ENCODE measurements around the gene SESN1.

Gene SESN1

GRCh38 chr6:108993876-108994275, 100.8 kb downstream of the SESN1 start:
- ATAC-seq: no peak

DNA sequence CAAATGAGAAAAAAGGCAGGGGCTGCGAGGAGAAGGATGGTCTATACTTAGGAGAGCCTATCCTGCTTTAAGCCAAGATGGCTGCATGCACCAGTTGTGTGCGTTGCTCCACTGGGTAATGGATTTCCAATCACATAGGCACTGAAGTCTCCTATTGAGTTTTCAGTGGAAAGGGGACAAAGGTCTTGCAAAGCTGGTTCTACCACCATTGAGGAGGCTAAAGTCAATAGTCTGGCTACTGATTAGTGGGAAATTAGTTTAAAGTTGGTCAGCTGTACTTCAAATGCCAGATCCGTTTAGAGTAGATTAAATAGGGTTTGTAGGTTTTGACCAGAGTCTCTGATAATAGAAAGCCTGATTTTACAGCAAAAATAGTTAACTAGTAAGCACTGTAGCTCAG, 104.9 kb downstream of the SESN1 start:
- ATAC-seq: no peak
- no peak for TF ChIP-seq CSRNP3 (CRISPR knock-in tag; IDR thresholded peaks at IDR 0.05)
- TF ChIP-seq OSR1 (CRISPR knock-in tag; IDR thresholded peaks at IDR 0.05): no peak
- no peak for TF ChIP-seq PATZ1 (CRISPR knock-in tag; IDR thresholded peaks at IDR 0.05; ENCODE audit: borderline replicate concordance)
- no peak for TF ChIP-seq GLIS3 (CRISPR knock-in tag; IDR thresholded peaks at IDR 0.05)
- TF ChIP-seq TOX (CRISPR knock-in tag; IDR thresholded peaks at IDR 0.05; ENCODE audit: borderline replicate concordance): no peak
- no peak for TF ChIP-seq ZNF565 (CRISPR knock-in tag; conservative IDR thresholded peaks at IDR 0.05; ENCODE audit: low read depth)
- TF ChIP-seq RARB (CRISPR knock-in tag; IDR thresholded peaks at IDR 0.05): no peak

More at GRCh38 chr6:108993876-108994275, 100.8 kb downstream of the SESN1 start:
- TF ChIP-seq ESRRG (CRISPR knock-in tag; IDR thresholded peaks at IDR 0.05) (no peak), ZC3H10 (CRISPR knock-in tag; IDR thresholded peaks at IDR 0.05) (no peak), ZNF70 (CRISPR knock-in tag; IDR thresholded peaks at IDR 0.05) (no peak), BACH2 (CRISPR knock-in tag; IDR thresholded peaks at IDR 0.05; ENCODE audit: borderline replicate concordance) (no peak)
- TF ChIP-seq, protein P1, sequence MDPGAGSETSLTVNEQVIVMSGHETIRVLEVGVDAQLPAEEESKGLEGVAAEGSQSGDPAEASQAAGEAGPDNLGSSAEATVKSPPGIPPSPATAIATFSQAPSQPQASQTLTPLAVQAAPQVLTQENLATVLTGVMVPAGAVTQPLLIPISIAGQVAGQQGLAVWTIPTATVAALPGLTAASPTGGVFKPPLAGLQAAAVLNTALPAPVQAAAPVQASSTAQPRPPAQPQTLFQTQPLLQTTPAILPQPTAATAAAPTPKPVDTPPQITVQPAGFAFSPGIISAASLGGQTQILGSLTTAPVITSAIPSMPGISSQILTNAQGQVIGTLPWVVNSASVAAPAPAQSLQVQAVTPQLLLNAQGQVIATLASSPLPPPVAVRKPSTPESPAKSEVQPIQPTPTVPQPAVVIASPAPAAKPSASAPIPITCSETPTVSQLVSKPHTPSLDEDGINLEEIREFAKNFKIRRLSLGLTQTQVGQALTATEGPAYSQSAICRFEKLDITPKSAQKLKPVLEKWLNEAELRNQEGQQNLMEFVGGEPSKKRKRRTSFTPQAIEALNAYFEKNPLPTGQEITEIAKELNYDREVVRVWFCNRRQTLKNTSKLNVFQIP (CRISPR knock-in tag; IDR thresholded peaks at IDR 0.05; ENCODE audit: borderline replicate concordance, low read depth): no peak

DNA sequence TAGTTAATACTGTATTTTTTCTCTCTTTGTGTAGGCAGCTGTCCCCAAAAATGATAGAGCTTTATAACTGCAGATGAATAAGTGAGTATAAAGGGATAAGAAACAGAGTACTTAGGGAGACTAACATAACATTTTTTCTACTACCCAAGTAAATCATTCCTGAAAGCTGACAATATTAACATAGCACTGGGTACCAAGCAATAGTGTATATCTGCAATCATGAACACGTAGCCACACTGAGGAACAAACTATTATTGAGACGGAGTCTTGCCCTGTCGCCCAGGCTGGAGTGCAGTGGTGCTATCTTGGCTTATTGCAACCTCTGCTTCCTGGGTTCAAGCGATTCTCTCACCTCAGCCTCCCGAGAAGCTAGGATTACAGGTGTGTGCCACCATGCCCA, 105.9 kb downstream of the SESN1 start:
- ATAC-seq: no peak
- TF ChIP-seq TSHZ2 (CRISPR knock-in tag; IDR thresholded peaks at IDR 0.05) (no peak), GLIS3 (CRISPR knock-in tag; IDR thresholded peaks at IDR 0.05) (no peak), CSDC2 (CRISPR knock-in tag; IDR thresholded peaks at IDR 0.05) (no peak), ARNTL (CRISPR knock-in tag; IDR thresholded peaks at IDR 0.05; ENCODE audit: borderline replicate concordance, low read depth) (no peak), TCF4 (CRISPR knock-in tag; IDR thresholded peaks at IDR 0.05; ENCODE audit: borderline replicate concordance) (no peak), PPARA (CRISPR knock-in tag; IDR thresholded peaks at IDR 0.05; ENCODE audit: borderline replicate concordance) (no peak), OSR1 (CRISPR knock-in tag; IDR thresholded peaks at IDR 0.05) (no peak), RARB (CRISPR knock-in tag; IDR thresholded peaks at IDR 0.05) (no peak)

DNA sequence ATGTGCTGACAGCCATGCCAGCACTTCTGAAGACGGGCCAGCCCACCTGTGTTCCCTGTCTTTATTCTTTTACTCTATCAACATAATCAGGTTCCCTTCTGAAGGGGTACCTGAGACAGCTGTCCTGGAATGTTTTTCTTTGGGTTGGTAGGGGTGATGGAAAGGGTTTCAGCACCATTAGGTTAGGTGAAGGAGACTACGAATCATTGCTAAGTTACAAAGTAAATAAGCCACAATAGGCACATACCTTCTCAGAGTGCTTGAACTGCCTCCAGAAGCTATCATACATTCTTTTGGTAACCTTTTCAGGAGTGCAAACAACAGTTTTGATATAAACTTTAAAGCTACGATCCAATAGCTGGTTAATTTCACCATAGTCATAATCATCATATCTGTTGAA, 106.3 kb downstream of the SESN1 start:
- no peak for TF ChIP-seq ESRRG (CRISPR knock-in tag; IDR thresholded peaks at IDR 0.05)
- TF ChIP-seq ISL1 (CRISPR knock-in tag; IDR thresholded peaks at IDR 0.05): no peak
- TF ChIP-seq OSR1 (CRISPR knock-in tag; IDR thresholded peaks at IDR 0.05): no peak
- TF ChIP-seq CSRNP3 (CRISPR knock-in tag; IDR thresholded peaks at IDR 0.05): no peak
- TF ChIP-seq GLIS3 (CRISPR knock-in tag; IDR thresholded peaks at IDR 0.05): no peak
- ATAC-seq: no peak
